ENCODE data around the gene RNF157. TPM values are rescaled to one million over a fixed set of nuclear protein-coding genes. Genes with fewer than 3 reads are reported as not detected.
"Not testable (repeated sequence)": the region's sequence is repeated elsewhere in the genome, so short reads cannot be mapped to it uniquely, and the experiment has no call there.

RNF157 gene
- total RNA-seq, 1 donor from 2014 or later = 3.3 TPM

DNA sequence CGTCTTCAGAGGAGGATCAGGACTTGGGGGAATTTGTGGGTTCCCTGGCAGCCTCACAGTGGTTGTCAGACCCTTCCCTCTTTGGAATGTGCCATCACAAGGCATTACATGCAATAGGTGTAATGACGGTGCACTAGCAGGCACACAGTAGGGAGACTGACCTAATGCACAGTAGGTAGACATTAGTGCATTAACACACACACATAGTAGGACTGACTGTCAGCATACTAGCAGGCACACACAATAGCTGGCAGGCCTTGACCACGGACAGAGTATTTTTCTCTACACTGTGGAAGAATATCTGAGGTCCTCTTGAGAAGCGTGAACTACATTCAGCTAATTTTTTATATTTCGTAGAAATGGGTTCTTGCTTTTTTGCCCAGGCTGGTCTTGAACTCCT, 14.0 kb upstream of the RNF157 start:
- no peak for DNase-seq (ENCODE audit: low spot score)

DNA sequence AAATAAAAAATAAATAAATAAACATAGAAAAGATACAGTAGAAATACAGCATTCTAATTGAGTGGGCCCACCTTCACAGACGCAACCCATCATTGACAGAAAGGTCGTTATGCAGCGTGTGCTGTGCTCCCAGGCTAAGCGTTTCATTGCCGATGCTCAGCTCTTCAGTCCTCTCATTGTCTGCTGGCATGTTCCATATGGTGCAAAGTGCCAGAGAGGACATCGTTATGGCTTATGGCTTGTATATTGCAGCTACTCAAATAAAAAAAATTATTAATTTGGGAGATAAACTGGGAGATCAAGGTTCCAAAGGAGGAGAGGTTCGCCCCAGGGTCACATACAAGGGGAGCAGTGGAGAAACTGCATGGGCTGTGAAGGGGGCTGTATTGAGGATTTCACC, 13.5 kb upstream of the RNF157 start:
- DNase-seq (ENCODE audit: low spot score) = no peak

DNA sequence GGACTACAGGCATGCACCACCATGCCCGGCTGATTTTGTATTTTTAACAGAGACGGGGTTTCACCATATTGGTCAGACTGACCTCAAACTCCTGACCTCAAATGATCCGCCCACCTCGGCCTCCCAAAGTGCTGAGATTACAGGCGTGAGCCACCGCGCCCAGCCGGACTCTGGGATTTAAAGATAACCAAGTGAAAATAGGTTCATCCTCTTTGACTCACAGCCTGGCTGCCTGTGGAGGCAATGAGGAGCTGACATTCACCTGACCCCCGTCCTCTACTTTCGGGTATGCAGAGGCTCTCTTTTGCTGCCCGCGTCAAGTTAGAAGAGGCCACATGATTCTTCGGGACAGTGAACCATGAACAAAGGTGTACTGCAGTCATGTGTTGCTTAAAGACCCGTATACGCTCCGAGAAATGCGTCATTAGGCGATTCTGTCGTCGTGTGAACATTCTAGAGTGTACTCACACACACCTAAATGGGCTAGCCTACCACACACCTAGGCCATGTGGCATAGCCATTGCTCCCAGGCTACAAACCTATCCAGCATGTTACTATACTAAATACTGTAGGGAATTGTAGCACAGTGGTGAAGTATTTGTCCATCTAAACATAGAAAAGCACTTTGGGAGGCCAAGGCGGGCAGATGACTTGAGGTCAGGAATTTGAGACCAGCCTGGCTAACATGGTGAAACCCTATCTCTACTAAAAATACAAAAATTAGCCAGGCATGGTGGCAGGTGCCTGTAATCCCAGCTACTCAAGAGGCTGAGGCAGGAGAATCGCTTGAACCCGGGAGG, 12.9 kb upstream of the RNF157 start:
- DNase-seq (ENCODE audit: low spot score) = not testable (repeated sequence)

DNA sequence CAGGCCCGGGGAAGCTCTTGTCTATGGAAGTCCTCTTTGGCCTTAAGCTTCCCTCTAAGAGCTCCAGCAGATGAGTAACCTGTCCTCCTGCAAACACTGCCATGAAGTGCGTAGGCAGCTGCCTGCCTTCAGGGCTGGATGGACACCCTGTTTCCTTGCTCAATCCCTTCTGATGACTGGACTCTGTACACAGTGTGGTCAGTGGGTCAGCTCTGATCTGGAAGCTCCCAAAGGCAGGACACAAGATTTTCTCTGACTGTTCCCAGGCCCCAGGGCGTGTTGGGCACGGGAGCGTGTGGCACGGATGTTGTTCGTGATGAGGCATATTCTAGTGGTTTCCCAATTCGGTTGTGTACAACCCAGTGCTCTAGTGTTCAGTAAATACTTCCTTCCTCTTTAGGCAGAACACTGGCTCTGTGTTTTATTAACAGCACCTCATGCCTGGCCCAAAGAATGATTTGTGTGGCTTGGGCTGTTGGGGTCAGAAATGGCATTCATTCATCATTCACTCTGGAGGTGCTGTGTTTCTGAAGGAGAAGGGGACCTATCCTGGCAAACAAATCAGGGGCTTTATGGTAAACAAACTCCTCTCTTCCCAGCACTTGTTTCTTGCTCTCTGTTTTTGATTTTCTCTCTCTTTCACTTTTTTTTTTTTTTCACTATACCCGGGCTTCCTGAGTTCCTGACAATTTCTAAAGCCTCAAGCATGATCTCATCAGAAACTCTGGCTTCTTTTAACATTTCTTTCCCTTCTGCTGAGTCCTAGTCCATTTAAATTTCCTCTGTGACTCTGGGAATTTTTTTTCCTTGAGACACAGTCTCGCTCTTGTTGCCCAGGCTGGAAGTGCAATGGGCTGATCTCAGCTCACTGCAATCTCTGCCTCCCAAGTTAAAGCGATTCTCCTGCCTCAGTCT, 12.0 kb upstream of the RNF157 start:
- peak; percentile 50 for DNase-seq (ENCODE audit: low spot score)

GRCh38 chr17:76251478-76252039, 11.3 kb upstream of the RNF157 start:
- no peak for DNase-seq (ENCODE audit: low spot score)

GRCh38 chr17:76250141-76250540, 9.8 kb upstream of the RNF157 start:
- DNase-seq (ENCODE audit: low spot score) = no peak

DNA sequence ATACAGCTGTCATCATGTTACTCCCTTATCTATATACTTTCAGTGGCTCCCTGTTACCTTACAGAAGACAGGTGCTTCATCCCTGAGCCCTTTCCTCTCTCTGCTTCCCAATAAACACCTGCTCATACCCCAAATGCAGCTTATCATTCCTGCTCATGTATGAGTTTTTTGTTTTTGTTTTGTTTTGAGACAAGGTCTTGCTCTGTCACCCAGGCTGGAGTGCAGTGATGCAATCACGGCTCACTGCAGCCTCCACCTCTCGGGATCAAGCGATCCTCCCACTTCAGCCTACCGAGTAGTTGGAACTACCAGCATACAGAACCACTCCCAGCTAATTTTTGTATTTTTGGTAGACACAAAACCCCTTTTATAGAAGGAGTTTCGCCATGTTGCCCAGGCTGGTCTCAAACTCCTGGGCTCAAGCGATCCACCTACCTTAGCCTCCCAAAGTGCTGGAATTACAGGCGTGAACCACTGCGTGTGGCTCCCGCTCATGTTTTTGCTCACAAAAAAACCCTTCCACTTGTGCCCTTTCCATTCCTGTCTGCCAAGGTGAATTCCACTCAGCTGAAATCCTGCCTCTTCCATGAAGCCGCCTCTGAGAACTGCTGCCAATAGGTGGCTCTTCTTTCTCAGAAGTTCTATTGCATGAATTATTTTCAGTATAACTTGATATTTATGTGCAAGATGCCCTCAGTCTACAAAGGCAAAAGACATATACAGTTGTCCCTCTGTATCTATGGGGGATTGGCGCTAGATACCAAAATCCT, 7.9 kb upstream of the RNF157 start:
- no peak for DNase-seq (ENCODE audit: low spot score)

GRCh38 chr17:76247304-76247703, 7.0 kb upstream of the RNF157 start:
- DNase-seq (ENCODE audit: low spot score) = no peak

DNA sequence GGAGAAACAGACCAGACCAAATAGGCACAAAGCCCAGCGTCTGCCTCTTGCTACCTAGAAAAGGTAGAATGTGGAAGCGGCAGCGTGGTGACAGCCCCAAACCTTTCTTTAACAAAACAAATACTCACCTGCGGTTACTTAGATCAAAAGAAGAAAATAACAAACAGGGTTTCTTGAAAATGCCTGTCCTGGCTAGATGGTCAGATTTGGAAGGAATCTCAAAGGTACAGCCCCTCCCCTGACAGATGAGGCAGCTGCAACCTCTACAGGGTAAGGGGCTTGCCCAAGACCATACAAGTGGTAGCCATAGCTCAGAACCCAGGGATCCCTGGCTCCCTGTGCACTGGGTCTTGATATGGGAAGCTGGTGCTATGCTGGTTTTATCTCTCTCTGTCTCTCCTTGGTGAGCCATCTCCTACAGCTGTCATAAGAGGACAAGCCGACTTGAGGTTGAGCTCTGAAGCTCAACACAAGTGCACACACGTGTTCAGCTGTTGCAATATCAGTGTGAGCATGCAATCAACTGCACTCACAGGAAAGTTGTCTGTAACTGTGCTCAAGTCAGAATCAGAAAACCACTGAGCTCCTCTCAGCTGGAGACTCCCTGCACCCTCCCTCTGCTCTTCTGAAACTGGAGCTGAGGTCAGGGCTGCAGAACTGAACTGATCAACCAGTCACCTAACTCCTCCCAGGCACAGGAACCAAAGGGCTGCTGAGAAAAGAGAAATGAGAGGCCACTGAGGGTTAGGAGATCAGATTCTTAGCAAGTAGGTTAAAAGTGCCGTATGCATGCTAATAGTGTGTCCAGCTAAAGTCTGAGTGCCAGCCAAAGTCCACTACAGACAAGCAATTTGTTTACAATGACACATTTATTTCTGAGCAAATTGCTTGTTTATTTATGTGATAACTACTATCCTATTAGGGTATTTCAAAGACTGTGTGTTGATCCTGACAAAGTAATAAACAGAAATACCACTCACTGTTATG, 6.1 kb upstream of the RNF157 start:
- no peak for DNase-seq (ENCODE audit: low spot score)

DNA sequence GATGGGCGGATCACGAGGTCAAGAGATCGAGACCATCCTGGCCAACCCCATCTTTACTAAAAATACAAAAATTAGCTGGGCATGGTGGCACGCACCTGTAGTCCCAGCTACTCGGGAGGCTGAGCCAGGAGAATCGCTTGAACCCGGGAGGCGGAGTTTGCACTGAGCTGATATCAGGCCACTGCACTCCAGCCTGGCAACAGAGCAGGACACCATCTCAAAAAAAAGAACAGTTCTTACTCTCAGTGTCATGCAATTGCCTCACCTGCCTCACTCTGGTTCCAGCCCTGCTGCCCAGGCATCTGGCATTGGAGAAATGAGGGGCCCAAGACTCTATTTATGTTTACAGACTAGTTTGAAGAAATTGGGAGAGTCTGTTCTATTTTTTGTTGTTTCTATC, 4.4 kb upstream of the RNF157 start:
- DNase-seq (ENCODE audit: low spot score) = not testable (repeated sequence)

- no peak for DNase-seq (ENCODE audit: low spot score)
These were observed 3.8 kb upstream of the RNF157 start for GRCh38 chr17:76243826-76244679.

- DNase-seq (ENCODE audit: low spot score) = no peak
These were observed 1.5 kb upstream of the RNF157 start for GRCh38 chr17:76241691-76242255.

- no peak for DNase-seq (ENCODE audit: low spot score)
These were observed 878 bp upstream of the RNF157 start for GRCh38 chr17:76241204-76241538.

DNA sequence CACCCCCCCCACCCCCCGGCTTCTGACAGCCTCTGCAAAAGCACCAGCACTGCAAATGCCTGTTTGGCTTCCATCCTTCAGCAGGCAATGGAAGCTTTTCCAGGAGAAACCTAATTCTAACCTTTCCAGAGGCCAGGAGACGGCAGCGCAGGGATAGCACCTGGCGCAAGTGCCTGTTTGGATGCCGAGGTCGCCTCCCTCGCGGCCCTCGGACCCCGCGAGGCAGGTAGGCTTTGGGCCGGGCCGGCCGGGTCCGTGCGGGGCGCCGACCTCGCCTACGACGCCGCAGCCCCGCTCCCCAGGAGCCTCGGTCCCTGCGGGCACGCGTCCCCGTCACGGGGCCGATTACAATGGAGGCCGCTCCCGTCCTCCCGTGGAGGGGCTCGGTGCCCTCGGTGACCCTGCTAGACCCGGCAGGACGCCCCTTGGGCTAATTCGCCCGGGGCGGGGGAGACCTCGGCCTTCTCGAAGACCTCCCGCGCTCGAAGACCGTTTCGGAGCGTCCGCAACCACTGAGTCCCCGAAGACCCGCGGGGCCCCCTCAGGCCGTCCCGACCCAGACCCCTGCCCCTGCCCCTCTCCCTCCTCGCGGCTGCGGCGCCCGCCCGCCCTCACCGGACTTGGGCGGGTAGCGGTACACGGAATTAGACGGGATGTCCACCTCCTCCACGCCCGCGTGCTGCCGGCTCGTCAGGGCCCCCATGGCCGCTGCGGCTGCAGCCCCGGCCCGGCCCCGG, 587 bp downstream of the RNF157 start:
- DNase-seq (ENCODE audit: low spot score) = no peak

DNA sequence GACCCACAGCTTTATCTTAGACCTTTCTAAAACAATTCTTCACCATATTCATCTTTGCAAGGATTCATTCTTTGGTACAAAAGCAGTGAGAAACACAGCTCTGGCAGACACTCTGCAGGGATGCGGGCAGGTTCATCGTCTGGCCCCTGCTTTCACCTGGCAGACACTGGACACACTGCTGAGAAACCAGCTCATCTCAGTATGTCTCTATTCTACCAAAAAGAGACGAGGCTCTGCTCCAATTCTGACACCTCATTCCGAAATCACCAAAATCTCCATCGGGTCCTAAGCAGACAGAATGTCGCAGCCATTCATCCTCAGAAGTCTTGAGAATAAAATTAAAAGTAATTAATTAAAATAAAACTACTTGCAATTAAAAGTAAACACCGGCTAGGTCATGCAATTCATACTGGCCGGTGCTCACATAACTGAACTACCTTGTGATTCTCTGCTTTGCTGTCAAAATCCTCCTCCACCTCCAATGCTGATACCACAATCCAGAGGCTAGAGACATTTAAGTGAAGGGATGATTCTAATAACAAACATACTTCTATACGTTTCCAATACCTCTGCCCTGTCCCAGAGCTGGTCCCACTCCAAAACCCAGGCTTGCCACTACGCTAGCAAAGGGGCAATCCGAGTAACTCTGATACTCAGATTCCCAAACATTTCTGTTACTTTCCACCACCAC, 1.3 kb downstream of the RNF157 start:
- DNase-seq (ENCODE audit: low spot score) = no peak

DNA sequence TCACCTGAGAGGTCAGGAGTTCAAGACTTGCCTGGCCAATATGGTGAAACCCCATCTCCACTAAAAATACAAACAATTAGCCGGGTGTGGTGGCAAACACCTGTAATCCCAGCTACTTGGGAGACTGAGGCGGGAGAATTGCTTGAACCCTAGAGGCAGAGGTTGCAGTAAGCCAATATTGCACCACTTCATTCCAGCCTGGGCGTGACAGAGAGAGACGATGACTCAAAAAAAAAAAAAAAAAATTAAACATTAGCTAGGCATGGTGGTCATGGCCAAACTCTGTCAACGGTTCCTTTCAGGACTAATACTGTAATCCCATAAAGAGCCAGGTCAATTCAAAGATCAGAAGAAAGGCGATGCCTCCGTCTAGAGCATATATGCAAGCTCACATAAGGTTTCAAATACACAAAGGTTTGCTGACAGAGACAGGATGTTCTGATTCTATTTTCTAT, 2.4 kb downstream of the RNF157 start:
- DNase-seq (ENCODE audit: low spot score) = no peak

- no peak for DNase-seq (ENCODE audit: low spot score)
These were observed 3.7 kb downstream of the RNF157 start for GRCh38 chr17:76236603-76237002.

GRCh38 chr17:76235883-76236282, 4.4 kb downstream of the RNF157 start:
- DNase-seq (ENCODE audit: low spot score) = no peak
